Hematopoietic multipotent progenitor cell (in vitro differentiated cells): ENCODE data around the gene C7orf57. TPM values are rescaled to one million over a fixed set of nuclear protein-coding genes. Genes with fewer than 3 reads are reported as not detected.

Experiments used
- DNase-seq, 3 donors: peaks; one replicate each; pipeline ENCODE4 v3.0.0-alpha.2; 2011 to 2015; ENCODE audit warnings: low read depth in 2 of 3, low spot score in 2 of 3
- total RNA-seq: library from RNA; depleted of rRNA; stranded (reverse); fragments of >200 nt; gene quantifications from one replicate; pipeline ENCODE4 v1.2.3, GENCODE V29; 2012

C7orf57 gene
- total RNA-seq, 1 donor = 0.27 TPM

DNA sequence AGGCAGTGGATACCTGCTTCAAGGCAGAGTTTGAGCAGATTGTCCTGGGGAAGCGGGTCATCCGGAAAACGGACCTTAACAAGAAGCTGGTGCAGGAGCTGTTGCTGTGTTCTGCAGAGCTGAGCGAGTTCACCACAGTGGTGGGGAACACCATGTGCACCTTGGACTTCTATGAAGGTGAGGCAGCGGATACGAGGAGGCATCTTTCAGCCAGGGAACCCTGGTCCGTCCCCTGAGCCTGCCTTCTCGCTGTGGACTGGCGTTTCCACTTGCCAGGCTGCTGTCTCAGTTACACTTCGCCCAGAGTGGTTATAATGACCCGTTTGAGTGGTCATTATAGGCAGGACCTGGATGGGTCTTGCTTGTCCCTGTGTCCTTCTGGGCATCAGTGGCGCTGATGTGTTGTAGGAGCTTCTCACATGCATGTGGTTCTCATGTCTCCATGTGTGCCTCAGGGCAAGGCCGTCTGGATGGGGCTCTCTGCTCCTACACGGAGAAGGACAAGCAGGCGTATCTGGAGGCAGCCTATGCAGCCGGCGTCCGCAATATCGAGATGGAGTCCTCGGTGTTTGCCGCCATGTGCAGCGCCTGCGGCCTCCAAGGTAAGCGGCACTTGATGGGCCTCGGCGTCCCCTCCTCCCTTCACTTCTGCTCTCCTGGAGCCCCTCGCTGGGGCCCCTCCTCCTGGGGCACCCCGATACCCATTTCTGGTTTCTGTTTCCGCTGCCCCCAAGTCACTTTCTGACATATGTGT is 71.7 kb downstream of the C7orf57 start:
- DNase-seq = no peak

- DNase-seq = no peak
Measured at GRCh38 chr7:48107926-48108472, 72.7 kb downstream of the C7orf57 start.

DNA sequence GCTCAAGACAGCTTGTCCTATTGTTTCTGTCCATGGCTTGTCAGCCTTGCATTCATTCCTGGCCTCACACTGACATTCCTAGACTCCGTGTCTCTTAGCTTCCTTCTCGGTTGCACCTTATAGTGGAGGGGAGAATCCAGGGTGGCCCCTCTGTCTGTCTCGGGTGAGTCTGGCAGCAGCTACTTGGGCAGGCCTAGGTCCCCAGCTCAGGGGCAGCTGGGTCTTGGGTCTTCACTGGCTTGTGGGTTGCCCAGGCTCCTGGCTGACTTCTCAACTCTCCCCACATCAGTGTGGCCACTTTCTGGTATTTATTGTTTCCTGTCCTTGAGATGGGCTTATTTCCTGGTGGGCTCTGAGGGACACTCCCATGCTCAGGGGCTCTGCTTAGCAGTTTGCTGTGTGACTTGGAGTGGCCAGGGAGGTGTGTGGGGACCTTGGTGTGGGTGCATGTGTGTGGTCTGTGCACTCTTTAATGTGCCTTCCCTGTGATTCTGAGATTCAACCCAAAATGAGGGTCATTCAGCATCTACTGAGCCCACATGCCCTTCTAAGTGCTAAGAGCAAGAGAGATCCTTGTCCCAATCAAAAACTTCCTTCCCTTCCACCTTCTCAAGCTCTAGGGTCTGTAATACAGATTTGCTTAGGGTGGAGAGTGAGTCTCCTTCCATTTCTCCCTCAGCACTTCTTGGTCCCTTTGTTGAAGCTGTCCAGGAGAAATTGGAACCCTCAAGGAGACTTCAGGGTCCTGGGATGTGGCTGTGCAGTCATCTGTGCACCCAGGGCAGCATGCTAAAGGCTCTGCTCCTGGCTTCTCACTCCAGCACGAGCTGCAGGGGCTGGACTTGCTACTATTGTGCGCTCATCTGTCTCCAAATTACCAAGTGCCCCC is 73.9 kb downstream of the C7orf57 start:
- DNase-seq = no peak

- DNase-seq = peak; percentile 56 to 77 (median 70)
Measured at GRCh38 chr7:48109848-48110663, 74.7 kb downstream of the C7orf57 start.

GRCh38 chr7:48110868-48111267 is 75.5 kb downstream of the C7orf57 start:
- no peak for DNase-seq

Other genes with a start within 250 kb of the C7orf57 start
- under 0.01 TPM for gene PKD1L1, start 87.1 kb upstream of the C7orf57 start, total RNA-seq
- 12.9 TPM for gene HUS1, start 55.9 kb upstream of the C7orf57 start, total RNA-seq
- gene SUN3, start 6.4 kb upstream of the C7orf57 start, total RNA-seq = not detected
- gene UPP1, start 53.7 kb downstream of the C7orf57 start, total RNA-seq = 2.2 TPM
- 4.3 TPM for gene ABCA13, start 135.9 kb downstream of the C7orf57 start, total RNA-seq